ENCODE measurements around the gene CDH4. TPM values are rescaled to one million over a fixed set of nuclear protein-coding genes. Genes with fewer than 3 reads are reported as not detected.

The CDH4 gene
- total RNA-seq, 1 experiment from 2014 or later: 5.3 TPM

- DNase-seq (ENCODE audit: low spot score) (no peak), ATAC-seq (no peak)
- ChIA-PET POLR2A (no interaction called here), CTCF (no interaction called here)
- Mint-ChIP-seq H3K36me3 (no peaks in the 10 kb centered on the region), H3K27ac (no peak overlapping the region), H3K9me3 (peaks cover 14% of the 10 kb centered on the region), H3K4me1 (no peaks in the 10 kb centered on the region), H3K4me3 (no peak overlapping the region), H3K27me3 (ENCODE audit: low read depth) (peaks cover 18% of the 10 kb centered on the region)
- TF ChIP-seq ZSCAN18 (CRISPR knock-in tag; IDR thresholded peaks at IDR 0.05) (no peak), SP1 (CRISPR knock-in tag; conservative IDR thresholded peaks at IDR 0.05) (no peak), MXD4 (CRISPR knock-in tag; IDR thresholded peaks at IDR 0.05; ENCODE audit: borderline replicate concordance) (no peak), ZNF512 (CRISPR knock-in tag; IDR thresholded peaks at IDR 0.05; ENCODE audit: borderline replicate concordance) (no peak), ARID4B (CRISPR knock-in tag; IDR thresholded peaks at IDR 0.05; ENCODE audit: borderline replicate concordance) (no peak), MYBL2 (CRISPR knock-in tag; IDR thresholded peaks at IDR 0.05) (no peak), OVOL2 (CRISPR knock-in tag; IDR thresholded peaks at IDR 0.05; ENCODE audit: borderline replicate concordance) (no peak), NFE2L1 (CRISPR knock-in tag; IDR thresholded peaks at IDR 0.05) (no peak), ZNF425 (CRISPR knock-in tag; conservative IDR thresholded peaks at IDR 0.05) (no peak), ATF1 (CRISPR knock-in tag; IDR thresholded peaks at IDR 0.05) (no peak)
These were observed 534.2 kb downstream of the CDH4 start for GRCh38 chr20:61786230-61786629.

- ChIA-PET POLR2A (no interaction called here), CTCF (interaction anchor here (1.5 kb wide), 1 partner anchor 16 kb away, joined by 3 read pairs; no protein-coding TSS in a partner anchor)
- Mint-ChIP-seq H3K27me3 (ENCODE audit: low read depth) (peaks cover 13% of the 10 kb centered on the region), H3K4me3 (no peak overlapping the region), H3K27ac (no peak overlapping the region), H3K36me3 (no peaks in the 10 kb centered on the region), H3K4me1 (no peaks in the 10 kb centered on the region), H3K9me3 (peaks cover 7% of the 10 kb centered on the region; the same call in 1 of the 2 replicates)
- DNase-seq (ENCODE audit: low spot score): no peak
- no peak for ATAC-seq
- TF ChIP-seq ZNF138 (CRISPR knock-in tag; conservative IDR thresholded peaks at IDR 0.05) (no peak), ZNF281 (CRISPR knock-in tag; IDR thresholded peaks at IDR 0.05) (no peak), NR3C1 (CRISPR knock-in tag; conservative IDR thresholded peaks at IDR 0.05; ENCODE audit: low read depth) (no peak), USF2 (CRISPR knock-in tag; IDR thresholded peaks at IDR 0.05) (no peak), FOXK1 (CRISPR knock-in tag; IDR thresholded peaks at IDR 0.05) (no peak), ZNF416 (CRISPR knock-in tag; IDR thresholded peaks at IDR 0.05) (no peak), ZBTB21 (CRISPR knock-in tag; IDR thresholded peaks at IDR 0.05; ENCODE audit: borderline replicate concordance) (no peak), MAX (CRISPR knock-in tag; IDR thresholded peaks at IDR 0.05) (no peak), GRHL2 (CRISPR knock-in tag; IDR thresholded peaks at IDR 0.05; ENCODE audit: insufficient replicate concordance, severe bottlenecking) (no peak), ATF3 (CRISPR knock-in tag; conservative IDR thresholded peaks at IDR 0.05) (no peak)
These were observed 536.3 kb downstream of the CDH4 start for GRCh38 chr20:61788343-61788742.
